Thyroid gland (tissue), 4 donors: Measurements from ENCODE around the gene SLC8A3.

Source experiments
- POLR2A ChIP-seq, 2 donors: fragments of 450-650 bp; IDR thresholded peaks; one replicate each; pipeline ENCODE4 v1.6.1; 2017; ENCODE audit warnings: antibody characterized with exemption in 2 of 2, mild to moderate bottlenecking in 2 of 2, moderate library complexity in 1 of 2
- TF ChIP-seq, protein P1 (sequence below), 6 experiments: fragments of 200-600 bp in 3 of 6; fragments of 450-650 bp in 3 of 6; sonication (generic) in 3 of 6; IDR thresholded peaks; one replicate each; pipeline ENCODE4 v1.5.1; 2016 to 2019; ENCODE audit warnings: antibody characterized with exemption in 6 of 6, mild to moderate bottlenecking in 2 of 6, inconsistent platforms in 1 of 6, moderate library complexity in 1 of 6

DNA sequence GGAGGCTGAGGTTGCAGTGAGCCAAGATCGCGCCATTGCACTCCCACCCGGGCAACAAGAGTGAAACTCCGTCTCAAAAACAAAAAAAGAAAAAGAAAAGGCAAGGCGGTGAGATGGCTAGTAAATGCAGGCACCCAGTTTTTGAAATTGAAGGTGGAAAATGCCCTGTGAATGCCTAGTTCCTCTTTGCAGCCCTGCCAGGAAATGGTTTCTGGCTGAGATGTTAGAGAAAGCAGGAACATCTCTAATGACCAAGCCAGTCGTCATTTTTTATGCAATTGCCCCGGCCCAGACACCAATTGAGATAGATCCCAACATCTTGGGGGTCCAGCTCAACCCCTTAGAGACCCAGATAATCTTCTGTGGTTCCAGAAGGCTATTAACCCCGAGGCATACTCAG lies 17.0 kb downstream of the SLC8A3 start:
- TF ChIP-seq, protein P1, sequence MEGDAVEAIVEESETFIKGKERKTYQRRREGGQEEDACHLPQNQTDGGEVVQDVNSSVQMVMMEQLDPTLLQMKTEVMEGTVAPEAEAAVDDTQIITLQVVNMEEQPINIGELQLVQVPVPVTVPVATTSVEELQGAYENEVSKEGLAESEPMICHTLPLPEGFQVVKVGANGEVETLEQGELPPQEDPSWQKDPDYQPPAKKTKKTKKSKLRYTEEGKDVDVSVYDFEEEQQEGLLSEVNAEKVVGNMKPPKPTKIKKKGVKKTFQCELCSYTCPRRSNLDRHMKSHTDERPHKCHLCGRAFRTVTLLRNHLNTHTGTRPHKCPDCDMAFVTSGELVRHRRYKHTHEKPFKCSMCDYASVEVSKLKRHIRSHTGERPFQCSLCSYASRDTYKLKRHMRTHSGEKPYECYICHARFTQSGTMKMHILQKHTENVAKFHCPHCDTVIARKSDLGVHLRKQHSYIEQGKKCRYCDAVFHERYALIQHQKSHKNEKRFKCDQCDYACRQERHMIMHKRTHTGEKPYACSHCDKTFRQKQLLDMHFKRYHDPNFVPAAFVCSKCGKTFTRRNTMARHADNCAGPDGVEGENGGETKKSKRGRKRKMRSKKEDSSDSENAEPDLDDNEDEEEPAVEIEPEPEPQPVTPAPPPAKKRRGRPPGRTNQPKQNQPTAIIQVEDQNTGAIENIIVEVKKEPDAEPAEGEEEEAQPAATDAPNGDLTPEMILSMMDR (IDR thresholded peaks at IDR 0.05), result no peak
- no peak for TF ChIP-seq POLR2A (IDR thresholded peaks at IDR 0.05)
